Naive thymus-derived CD8-positive, alpha-beta T cell (primary cell): ENCODE results near the gene MYOT. TPM values are rescaled to one million over a fixed set of nuclear protein-coding genes. Genes with fewer than 3 reads are reported as not detected.

Source experiments
- ATAC-seq, 2 donors: fragments of 150-1000 bp; cut with Tn5 transposase in 1 of 2; sonication (Bioruptor Pico), chemical (Tn5 transposase) in 1 of 2; 1 replicate in 1 of 2; 2 replicates in 1 of 2; pipeline ENCODE4 v1.10.0; 2021; ENCODE audit warnings: mild to moderate bottlenecking in 2 of 2, moderate library complexity in 2 of 2
- POLR2A ChIA-PET: fragments of 350-600 bp; sonication (Branson Sonifier 250); formaldehyde crosslinking; loops from one replicate; lab custom pipeline; 2021; ENCODE audit warnings: antibody characterized with exemption; lab: Charles Lee
- DNase-seq, 10 donors: peaks; one replicate each; pipeline versions ENCODE4 v3.0.0 to v3.0.0-alpha.2; 2020 to 2022
- H3K27ac Mint-ChIP-seq, 10 donors: one replicate each; pipeline ENCODE4 v1.8.0; 2020 to 2022; ENCODE audit warnings: mild to moderate bottlenecking in 10 of 10, mixed read lengths in 10 of 10, moderate library complexity in 4 of 10, inconsistent platforms in 1 of 10
- H3K27me3 Mint-ChIP-seq, 5 donors: one replicate each; pipeline ENCODE4 v1.8.0; 2021 to 2022; ENCODE audit warnings: mixed read lengths in 5 of 5
- H3K36me3 Mint-ChIP-seq, 3 donors: one replicate each; pipeline ENCODE4 v1.8.0; 2020 to 2022; ENCODE audit warnings: mixed read lengths in 3 of 3, mild to moderate bottlenecking in 2 of 3, inconsistent platforms in 1 of 3
- H3K4me1 Mint-ChIP-seq, 4 donors: one replicate each; pipeline ENCODE4 v1.8.0; 2021 to 2022; ENCODE audit warnings: mixed read lengths in 4 of 4
- H3K4me3 Mint-ChIP-seq, 10 donors: one replicate each; pipeline ENCODE4 v1.8.0; 2020 to 2022; ENCODE audit warnings: mild to moderate bottlenecking in 10 of 10, mixed read lengths in 10 of 10, moderate library complexity in 6 of 10, inconsistent platforms in 1 of 10
- H3K9me3 Mint-ChIP-seq, 9 donors: one replicate each; pipeline ENCODE4 v1.8.0; 2020 to 2022; ENCODE audit warnings: mixed read lengths in 9 of 9, mild to moderate bottlenecking in 3 of 9, inconsistent platforms in 1 of 9, moderate library complexity in 1 of 9
- polyA plus RNA-seq, 3 donors: library from polyadenylated mRNA; unstranded; fragments of 300-500 nt; fragmentation: Illumina TruSeq; gene quantifications; one replicate each; pipeline ENCODE4 v1.2.3, GENCODE V29; 2021
- total RNA-seq, 8 experiments: library from RNA in 2 of 8; stranded (reverse) in 2 of 8; gene quantifications; one replicate each; pipeline ENCODE4 v1.2.3 and lab custom pipeline; 2021 to 2026

The MYOT gene
- total and polyA plus RNA-seq, 5 experiments from 2014 or later = 0.17 TPM; not detected in 4

GRCh38 chr5:137888863-137889759, 21.5 kb downstream of the MYOT start, which contains the start of gene PKD2L2:
PKD2L2 (plus strand) TSS chr5:137889457; CDS start chr5:137889492, 35 bp downstream.
- H3K4me1 Mint-ChIP-seq = peaks cover 5 to 34% (median 28%) of the 10 kb centered on the region in 4 donors
- H3K27ac Mint-ChIP-seq = peak within 1 kb of the TSS; percentile 89 to 98 (median 94)
- peak; percentile 98 to 99 for ATAC-seq
- H3K9me3 Mint-ChIP-seq = no peaks in the 10 kb centered on the region
- no peaks in the 10 kb centered on the region for H3K36me3 Mint-ChIP-seq
- POLR2A ChIA-PET = interaction anchor here (0.6 to 1.4 kb wide), 10 partner anchors 9 to 465 kb away, joined by 3 to 6 read pairs (median 3); partner anchors contain the start of gene MYOT
- H3K4me3 Mint-ChIP-seq = peak within 1 kb of the TSS; percentile 81 to 95 (median 89)
- DNase-seq = peak; percentile 70 to 86 (median 76)
- peaks cover 0 to 3% (median 0%) of the 10 kb centered on the region in 5 donors for H3K27me3 Mint-ChIP-seq

- DNase-seq = no peak
- peak overlapping the region in 1 of 10 donors; percentile 18 for H3K4me3 Mint-ChIP-seq
- peaks cover 5 to 34% (median 28%) of the 10 kb centered on the region in 4 donors for H3K4me1 Mint-ChIP-seq
- H3K27ac Mint-ChIP-seq = no peak overlapping the region
- ATAC-seq = no peak
- H3K27me3 Mint-ChIP-seq = peaks cover 0 to 3% (median 0%) of the 10 kb centered on the region in 5 donors
- no peaks in the 10 kb centered on the region for H3K36me3 Mint-ChIP-seq
- POLR2A ChIA-PET = no interaction called here
- no peaks in the 10 kb centered on the region for H3K9me3 Mint-ChIP-seq
These were observed 23.2 kb downstream of the MYOT start for GRCh38 chr5:137890845-137891244.

DNA sequence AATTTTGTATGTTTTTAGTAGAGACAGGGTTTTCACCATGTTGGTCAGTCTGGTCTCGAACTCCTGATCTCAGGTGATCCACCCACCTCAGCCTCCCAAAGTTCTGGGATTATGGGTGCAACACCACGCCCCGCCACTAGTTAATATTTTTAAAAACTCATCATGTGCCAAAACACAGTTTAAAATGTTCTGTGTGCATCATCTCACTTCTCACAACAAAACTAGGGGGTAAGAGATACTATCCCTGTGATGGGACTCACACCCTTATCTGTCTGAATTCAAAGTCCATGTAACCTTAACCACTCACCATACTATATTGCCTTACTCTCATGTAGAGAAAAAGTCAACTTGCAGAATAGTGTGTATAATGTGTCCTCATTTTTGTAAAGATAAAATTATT, 24.2 kb downstream of the MYOT start:
- Mint-ChIP-seq H3K27me3 (peaks cover 0 to 3% (median 0%) of the 10 kb centered on the region in 5 donors), H3K9me3 (no peaks in the 10 kb centered on the region), H3K36me3 (no peaks in the 10 kb centered on the region), H3K4me1 (peaks cover 5 to 32% (median 24%) of the 10 kb centered on the region in 4 donors), H3K4me3 (no peak overlapping the region), H3K27ac (no peak overlapping the region)
- POLR2A ChIA-PET = no interaction called here
- no peak for ATAC-seq
- DNase-seq = peak in 1 of 10 donors; percentile 4

DNA sequence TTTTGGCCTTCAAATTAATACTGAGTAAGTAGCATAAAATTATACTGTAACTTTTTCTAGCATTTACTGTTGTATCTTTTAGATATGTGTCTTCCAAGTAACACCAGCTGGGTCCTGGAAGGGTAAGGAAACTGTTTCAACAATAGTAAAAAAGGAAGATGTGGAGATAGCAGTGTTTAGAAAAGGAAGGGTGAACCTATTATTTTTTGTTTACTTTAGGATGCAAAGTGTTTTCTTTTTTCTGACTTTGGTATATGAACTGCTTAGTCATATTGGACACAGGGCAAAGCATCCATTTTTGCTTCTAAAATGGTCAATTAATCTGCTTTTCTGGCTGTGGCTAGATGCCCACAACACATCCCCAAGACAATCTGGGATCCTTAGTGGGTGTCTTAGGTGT, 26.9 kb downstream of the MYOT start:
- no peak for ATAC-seq
- no peak for DNase-seq
- Mint-ChIP-seq H3K36me3 (no peaks in the 10 kb centered on the region), H3K9me3 (no peaks in the 10 kb centered on the region), H3K27ac (no peak overlapping the region), H3K27me3 (peaks cover 0 to 3% (median 0%) of the 10 kb centered on the region in 5 donors), H3K4me3 (no peak overlapping the region), H3K4me1 (peaks cover 0 to 17% (median 2%) of the 10 kb centered on the region in 4 donors)
- POLR2A ChIA-PET = no interaction called here

GRCh38 chr5:137896560-137896959, 28.9 kb downstream of the MYOT start:
- H3K36me3 Mint-ChIP-seq = no peaks in the 10 kb centered on the region
- POLR2A ChIA-PET = interaction anchor here (0.5 kb wide), 1 partner anchor 36 kb away, joined by 4 read pairs; no protein-coding TSS in a partner anchor
- H3K27ac Mint-ChIP-seq = no peak overlapping the region
- peaks cover 0 to 3% (median 1%) of the 10 kb centered on the region in 5 donors for H3K27me3 Mint-ChIP-seq
- no peak for ATAC-seq
- peaks cover 0 to 20% (median 0%) of the 10 kb centered on the region in 4 donors for H3K4me1 Mint-ChIP-seq
- H3K9me3 Mint-ChIP-seq = no peaks in the 10 kb centered on the region
- H3K4me3 Mint-ChIP-seq = no peak overlapping the region
- no peak for DNase-seq

DNA sequence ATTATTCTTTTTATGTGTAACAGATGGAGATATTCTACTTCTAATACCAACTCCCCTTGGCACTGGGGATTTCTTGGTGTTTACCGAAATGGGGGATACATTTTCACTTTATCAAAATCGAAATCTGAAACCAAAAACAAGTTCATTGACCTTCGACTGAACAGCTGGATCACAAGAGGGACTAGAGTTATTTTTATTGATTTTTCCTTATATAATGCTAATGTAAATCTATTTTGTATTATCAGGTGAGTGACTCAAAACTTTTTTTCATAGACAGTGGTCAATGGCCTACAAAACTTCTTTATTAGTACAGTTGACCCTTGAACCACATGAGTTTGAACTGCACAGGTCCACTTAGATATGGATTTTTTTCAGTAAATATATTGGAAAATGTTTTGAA, 31.8 kb downstream of the MYOT start:
- DNase-seq (no peak), ATAC-seq (no peak)
- Mint-ChIP-seq H3K4me3 (no peak overlapping the region), H3K27me3 (peaks cover 1 to 7% (median 4%) of the 10 kb centered on the region in 5 donors), H3K9me3 (no peaks in the 10 kb centered on the region), H3K27ac (no peak overlapping the region), H3K36me3 (no peaks in the 10 kb centered on the region), H3K4me1 (peaks cover 0 to 23% (median 1%) of the 10 kb centered on the region in 4 donors)
- POLR2A ChIA-PET = no interaction called here

- peak overlapping the region in 1 of 10 donors; percentile 33 for H3K4me3 Mint-ChIP-seq
- DNase-seq = no peak
- no peaks in the 10 kb centered on the region for H3K36me3 Mint-ChIP-seq
- peaks cover 0 to 8% (median 4%) of the 10 kb centered on the region in 5 donors for H3K27me3 Mint-ChIP-seq
- H3K9me3 Mint-ChIP-seq = no peaks in the 10 kb centered on the region
- H3K27ac Mint-ChIP-seq = no peak overlapping the region
- ATAC-seq = no peak
- POLR2A ChIA-PET = no interaction called here
- peaks cover 0 to 22% (median 1%) of the 10 kb centered on the region in 4 donors for H3K4me1 Mint-ChIP-seq
These were observed 33.6 kb downstream of the MYOT start for GRCh38 chr5:137901011-137901817.

GRCh38 chr5:137902408-137903133, 34.9 kb downstream of the MYOT start:
- Mint-ChIP-seq H3K4me3 (no peak overlapping the region), H3K9me3 (no peaks in the 10 kb centered on the region), H3K27ac (no peak overlapping the region), H3K36me3 (no peaks in the 10 kb centered on the region), H3K27me3 (peaks cover 0 to 8% (median 4%) of the 10 kb centered on the region in 5 donors), H3K4me1 (peaks cover 0 to 19% (median 1%) of the 10 kb centered on the region in 4 donors)
- DNase-seq = no peak
- ATAC-seq = no peak
- POLR2A ChIA-PET = no interaction called here

DNA sequence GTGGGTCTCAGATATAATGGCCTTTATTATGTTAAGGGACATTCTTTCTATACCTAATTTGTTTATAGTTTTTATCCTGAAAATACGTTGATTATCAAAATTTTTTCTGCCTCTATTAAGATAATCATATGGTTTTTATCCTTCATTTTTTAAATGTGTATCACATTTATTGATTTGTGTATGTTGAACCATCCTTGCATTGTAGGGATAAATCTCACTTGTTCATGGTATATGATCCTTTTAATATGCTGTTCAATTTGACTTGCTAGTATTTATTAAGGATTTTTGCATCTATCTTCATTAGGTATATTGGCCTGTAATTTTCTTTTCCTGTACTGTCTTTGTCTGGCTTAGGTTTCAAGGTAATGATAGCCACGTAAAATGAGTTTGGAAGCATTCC, 47.1 kb downstream of the MYOT start:
- Mint-ChIP-seq H3K4me1 (peaks cover 0 to 3% (median under 1%) of the 10 kb centered on the region in 4 donors), H3K27ac (no peak overlapping the region), H3K27me3 (peaks cover 0 to 4% (median 0%) of the 10 kb centered on the region in 5 donors), H3K9me3 (peaks cover 0 to 45% (median 17%) of the 10 kb centered on the region in 9 donors), H3K4me3 (no peak overlapping the region), H3K36me3 (peaks cover 0 to 7% (median 4%) of the 10 kb centered on the region in 3 donors)
- POLR2A ChIA-PET = no interaction called here
- DNase-seq (no peak), ATAC-seq (no peak)

- no peak for DNase-seq
- no peak for ATAC-seq
- Mint-ChIP-seq H3K4me3 (no peak overlapping the region), H3K36me3 (peaks cover 0 to 7% (median 4%) of the 10 kb centered on the region in 3 donors), H3K27ac (peak overlapping the region in 1 of 10 donors; percentile 9), H3K4me1 (peaks cover 0 to 3% (median under 1%) of the 10 kb centered on the region in 4 donors), H3K9me3 (peaks cover 0 to 33% (median 17%) of the 10 kb centered on the region in 9 donors), H3K27me3 (peaks cover 0 to under 1% (median 0%) of the 10 kb centered on the region in 5 donors)
- POLR2A ChIA-PET = no interaction called here
These were observed 49.3 kb downstream of the MYOT start for GRCh38 chr5:137916923-137917322.

DNA sequence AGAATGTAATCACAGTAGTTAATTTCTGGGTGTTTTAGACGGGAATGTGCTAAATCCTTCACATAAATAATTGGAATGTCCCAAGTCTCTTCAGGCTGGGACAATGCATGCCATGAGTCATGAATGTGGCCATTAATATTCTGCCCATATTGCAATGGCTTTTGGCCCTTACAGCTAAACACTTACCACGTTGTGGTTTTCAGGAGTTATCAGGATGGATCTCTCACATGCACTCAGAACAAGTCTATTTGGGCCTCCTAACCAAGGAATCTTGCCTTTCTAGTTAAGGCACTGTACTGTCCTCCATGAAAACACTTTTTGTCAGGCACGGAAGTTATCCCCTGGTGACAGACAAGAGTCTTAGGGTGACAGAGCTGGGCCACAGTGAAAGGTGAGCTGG, 54.3 kb downstream of the MYOT start:
- Mint-ChIP-seq H3K4me1 (peaks cover 0 to 3% (median 0%) of the 10 kb centered on the region in 4 donors), H3K4me3 (no peak overlapping the region), H3K27me3 (no peaks in the 10 kb centered on the region), H3K27ac (peak overlapping the region in 1 of 10 donors; percentile 47), H3K36me3 (peaks cover 0 to 2% (median 2%) of the 10 kb centered on the region in 3 donors), H3K9me3 (peaks cover 0 to 10% (median 4%) of the 10 kb centered on the region in 9 donors)
- POLR2A ChIA-PET = interaction anchor here (2.0 kb wide), 1 partner anchor 33 kb away, joined by 5 read pairs; the partner anchor contains the start of gene PKD2L2
- DNase-seq = no peak
- ATAC-seq = no peak
